ENCODE results near the gene IL32.

DNA sequence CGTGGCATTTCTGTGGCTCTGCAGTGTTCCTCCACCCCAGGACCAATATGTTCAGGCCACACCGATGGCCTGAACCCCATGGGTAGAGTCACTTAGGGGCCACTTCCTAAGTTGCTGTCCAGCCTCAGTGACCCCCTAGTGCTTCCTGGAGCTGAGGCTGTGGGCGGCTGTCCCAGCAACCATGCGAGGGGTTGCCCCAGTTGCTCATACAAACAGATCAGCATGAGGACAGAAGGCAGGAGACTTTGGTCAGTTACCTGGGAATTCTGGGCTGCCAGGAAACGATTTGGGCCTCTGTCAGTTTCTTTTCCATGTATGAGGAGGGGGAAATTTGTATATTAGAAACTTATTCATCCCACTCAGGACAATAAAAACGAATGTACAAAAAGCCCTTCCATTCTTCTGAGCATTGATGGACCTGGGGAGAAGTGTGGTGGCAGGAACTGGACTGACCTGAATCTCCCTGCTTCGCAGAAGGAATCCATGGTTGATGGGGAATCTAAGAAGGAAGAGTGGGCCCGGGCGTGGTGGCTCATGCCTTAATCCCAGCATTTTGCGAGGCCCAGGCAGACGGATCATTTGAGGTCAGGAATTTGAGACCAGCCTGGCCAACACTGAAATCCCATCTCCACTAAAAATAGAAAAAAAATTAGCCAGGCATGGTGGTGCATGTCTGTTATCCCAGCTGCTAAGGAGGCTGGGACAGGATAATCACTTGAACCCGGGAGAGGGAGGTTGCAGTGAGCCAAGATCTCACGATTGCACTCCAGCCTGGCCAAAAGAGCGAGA lies 4.9 kb upstream of the IL32 start:
- TF ChIP-seq, protein P1, sequence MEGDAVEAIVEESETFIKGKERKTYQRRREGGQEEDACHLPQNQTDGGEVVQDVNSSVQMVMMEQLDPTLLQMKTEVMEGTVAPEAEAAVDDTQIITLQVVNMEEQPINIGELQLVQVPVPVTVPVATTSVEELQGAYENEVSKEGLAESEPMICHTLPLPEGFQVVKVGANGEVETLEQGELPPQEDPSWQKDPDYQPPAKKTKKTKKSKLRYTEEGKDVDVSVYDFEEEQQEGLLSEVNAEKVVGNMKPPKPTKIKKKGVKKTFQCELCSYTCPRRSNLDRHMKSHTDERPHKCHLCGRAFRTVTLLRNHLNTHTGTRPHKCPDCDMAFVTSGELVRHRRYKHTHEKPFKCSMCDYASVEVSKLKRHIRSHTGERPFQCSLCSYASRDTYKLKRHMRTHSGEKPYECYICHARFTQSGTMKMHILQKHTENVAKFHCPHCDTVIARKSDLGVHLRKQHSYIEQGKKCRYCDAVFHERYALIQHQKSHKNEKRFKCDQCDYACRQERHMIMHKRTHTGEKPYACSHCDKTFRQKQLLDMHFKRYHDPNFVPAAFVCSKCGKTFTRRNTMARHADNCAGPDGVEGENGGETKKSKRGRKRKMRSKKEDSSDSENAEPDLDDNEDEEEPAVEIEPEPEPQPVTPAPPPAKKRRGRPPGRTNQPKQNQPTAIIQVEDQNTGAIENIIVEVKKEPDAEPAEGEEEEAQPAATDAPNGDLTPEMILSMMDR (IDR thresholded peaks at IDR 0.05): no peak
- no peak for TF ChIP-seq EZH2 (IDR thresholded peaks at IDR 0.05; ENCODE audit: borderline replicate concordance, insufficient read depth, low read depth, low read length, poor library complexity, severe bottlenecking)
